ENCODE results near the gene GTPBP3.

- no peak for TF ChIP-seq CTCF (IDR thresholded peaks at IDR 0.05)
- no peak for TF ChIP-seq EP300 (IDR thresholded peaks at IDR 0.05)
- TF ChIP-seq POLR2A (IDR thresholded peaks at IDR 0.05) = no peak
Measured at GRCh38 chr19:17340871-17341357, 3.6 kb downstream of the GTPBP3 start.
